Fibroblast of skin of scalp (primary cell): Measurements from ENCODE around the gene DLGAP4.
A peak's percentile ranks its signal among the peaks of the same experiment; 100 is the strongest.

Source experiments
- DNase-seq: peaks from one replicate; pipeline ENCODE4 v3.0.0-alpha.2; 2013

The DLGAP4 gene

DNA sequence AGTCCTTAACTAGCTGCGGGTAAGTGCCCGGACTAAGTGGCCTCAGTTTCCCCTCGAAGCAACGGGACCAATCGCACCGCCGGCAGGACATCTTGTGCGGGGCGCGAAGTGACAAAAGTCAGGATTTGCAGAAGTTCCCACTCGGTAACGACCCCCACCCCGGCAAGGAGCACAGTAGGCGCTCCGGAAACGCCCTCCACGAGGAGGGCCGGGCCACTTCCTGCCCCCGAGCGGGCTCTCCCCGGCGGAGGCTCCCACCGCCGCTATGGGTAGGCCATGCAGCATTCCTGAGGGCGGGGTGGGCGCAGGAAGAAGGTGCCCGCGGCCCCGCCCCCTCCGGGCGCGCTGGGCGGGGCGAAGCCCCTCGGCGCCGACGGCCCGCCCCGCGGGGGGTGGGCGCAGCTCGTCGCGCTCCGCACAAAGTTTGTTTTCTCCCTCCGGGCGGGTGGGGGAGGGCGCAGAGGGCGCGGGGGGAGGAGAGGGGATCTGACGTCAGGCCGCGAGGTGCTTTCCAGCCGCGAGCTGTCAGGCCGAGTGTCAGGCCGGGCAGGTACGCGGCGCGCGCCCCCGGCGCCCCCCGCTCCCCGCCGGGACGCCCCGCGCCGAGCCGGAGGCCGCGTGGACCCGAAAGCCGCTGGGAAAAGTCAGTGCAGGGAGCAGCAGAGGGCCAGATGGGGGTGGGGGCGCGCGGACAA, 267.1 kb downstream of the DLGAP4 start, which contains the start of gene TGIF2:
TGIF2 (plus strand) TSS at position 495 of the 695 bp plus-strand sequence. CDS start 5,178 bp downstream, outside the sequence.
- peak; percentile 93 for DNase-seq

GRCh38 chr20:36573798-36574365, 267.7 kb downstream of the DLGAP4 start:
- no peak for DNase-seq

DNA sequence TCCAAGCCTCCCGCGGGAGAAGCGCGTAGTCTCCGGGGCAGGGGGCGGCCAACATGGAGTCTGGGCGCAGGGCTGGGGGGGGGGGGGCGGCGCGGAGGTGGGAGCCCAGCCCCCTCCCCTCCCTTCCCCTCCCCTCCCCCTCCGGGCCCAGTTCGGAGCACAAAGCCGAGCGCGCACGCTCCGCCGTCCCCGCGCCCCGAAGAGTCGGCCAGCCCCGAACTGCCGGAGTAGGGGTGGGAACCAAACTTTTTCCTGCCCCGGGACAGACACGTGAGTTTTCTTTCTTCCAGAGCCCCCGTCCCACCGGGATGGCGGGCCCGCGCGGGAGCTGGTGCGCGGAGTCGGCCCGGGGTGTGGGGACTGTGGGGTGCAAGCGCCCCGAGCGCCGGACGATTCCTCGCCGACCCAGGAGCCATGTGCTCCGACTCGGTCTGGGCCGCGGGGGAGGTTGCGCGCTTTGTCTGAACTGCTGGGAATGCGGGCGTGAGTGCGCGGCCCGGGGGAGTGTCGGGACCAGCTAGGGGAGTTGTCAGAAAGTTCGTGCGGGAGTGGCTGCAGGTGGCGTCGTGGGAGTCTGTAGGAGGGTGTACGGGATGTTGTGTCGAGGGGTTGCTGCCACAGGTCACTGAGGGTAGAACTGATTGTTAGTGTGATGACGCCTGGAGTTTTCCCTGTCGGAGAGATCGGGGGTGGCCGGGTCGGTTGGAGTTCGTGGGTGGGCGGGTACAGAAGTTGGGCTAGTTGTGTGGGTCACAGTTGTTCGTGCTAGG, 268.4 kb downstream of the DLGAP4 start:
- DNase-seq, result peak; percentile 26

DNA sequence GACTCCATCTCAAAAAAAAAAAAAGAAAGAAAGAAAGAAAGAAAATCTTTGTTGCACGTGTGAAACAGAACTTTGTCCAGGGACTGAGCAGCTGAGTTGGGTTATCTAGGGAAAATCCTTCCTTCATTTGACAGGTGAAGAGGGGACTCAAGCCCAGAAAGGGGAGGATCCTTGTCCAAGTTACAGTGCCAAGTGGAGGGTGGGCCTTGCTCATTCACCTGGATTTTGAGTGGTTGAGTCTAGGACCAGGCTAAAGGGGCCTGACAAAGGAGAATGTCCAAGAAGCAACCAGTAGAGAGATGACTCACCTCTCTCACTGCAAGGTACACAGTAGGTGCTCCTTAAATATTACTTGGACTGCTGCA, 269.9 kb downstream of the DLGAP4 start:
- no peak for DNase-seq
